CD1c-positive myeloid dendritic cell (primary cell): Measurements from ENCODE around the gene SPN.
A peak's percentile ranks its signal among the peaks of the same experiment; 100 is the strongest.
"Not testable (repeated sequence)": the region's sequence is repeated elsewhere in the genome, so short reads cannot be mapped to it uniquely, and the experiment has no call there.

ENCODE experiments used
- DNase-seq: peaks from one replicate; pipeline ENCODE4 v3.0.0-alpha.2; 2016; ENCODE audit errors: extremely low spot score

Gene SPN

GRCh38 chr16:29646947-29647346 lies 16.1 kb upstream of the SPN start:
- DNase-seq: no peak

- DNase-seq: peak; percentile 89
These were observed 13.2 kb upstream of the SPN start for GRCh38 chr16:29649588-29650494.

GRCh38 chr16:29650771-29651170 lies 12.3 kb upstream of the SPN start:
- peak; percentile 59 for DNase-seq

GRCh38 chr16:29651774-29652349 lies 11.2 kb upstream of the SPN start:
- DNase-seq: no peak

GRCh38 chr16:29653471-29653870 lies 9.6 kb upstream of the SPN start:
- peak; percentile 88 for DNase-seq

GRCh38 chr16:29653890-29654289 lies 9.2 kb upstream of the SPN start:
- not testable (repeated sequence) for DNase-seq

GRCh38 chr16:29656688-29657523 lies 6.1 kb upstream of the SPN start:
- DNase-seq: no peak

- DNase-seq: no peak
These were observed 4.3 kb upstream of the SPN start for GRCh38 chr16:29658705-29659104.

- peak; percentile 65 for DNase-seq
These were observed 883 bp upstream of the SPN start for GRCh38 chr16:29662000-29662728.

GRCh38 chr16:29662729-29663015 lies 375 bp upstream of the SPN start:
- DNase-seq: peak; percentile 63

- peak; percentile 30 for DNase-seq
These were observed 702 bp downstream of the SPN start for GRCh38 chr16:29663807-29664090.

- DNase-seq: peak; percentile 76
These were observed 1.3 kb downstream of the SPN start for GRCh38 chr16:29664091-29664921.

- peak; percentile 28 for DNase-seq
These were observed 2.4 kb downstream of the SPN start for GRCh38 chr16:29665294-29666077.

- DNase-seq: peak; percentile 68
These were observed 4.2 kb downstream of the SPN start for GRCh38 chr16:29667322-29667610.

- no peak for DNase-seq
These were observed 4.7 kb downstream of the SPN start for GRCh38 chr16:29667755-29668154.

GRCh38 chr16:29668267-29668666 lies 5.2 kb downstream of the SPN start:
- DNase-seq: no peak

- DNase-seq: no peak
These were observed 10.5 kb downstream of the SPN start for GRCh38 chr16:29673501-29673900.

- DNase-seq: peak; percentile 89
These were observed 11.1 kb downstream of the SPN start for GRCh38 chr16:29674188-29674587.

- peak; percentile 67 for DNase-seq
These were observed 13.0 kb downstream of the SPN start for GRCh38 chr16:29675811-29676643.
